Measurements from ENCODE around the gene FBXW7.

DNA sequence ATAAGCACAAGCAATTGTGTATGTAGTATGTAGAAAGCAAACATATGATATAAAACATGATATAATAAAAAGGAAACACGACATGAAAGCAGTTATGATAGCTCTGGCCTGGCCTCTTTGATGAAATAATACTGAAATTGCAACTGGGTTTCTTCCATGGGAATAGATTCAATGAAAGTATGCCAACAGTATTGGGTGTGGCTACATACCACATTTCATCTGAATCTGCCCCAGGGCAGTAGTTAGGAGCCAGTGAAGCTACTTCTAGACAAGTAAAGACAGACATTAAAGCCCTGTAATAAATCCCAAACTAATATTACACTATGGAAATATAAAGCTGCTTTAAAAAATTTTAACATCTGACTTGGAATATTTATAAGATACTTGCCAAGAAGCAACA is 207.3 kb downstream of the FBXW7 start:
- TF ChIP-seq CTCF (IDR thresholded peaks at IDR 0.05) (no peak), EZH2 (IDR thresholded peaks at IDR 0.05; ENCODE audit: borderline replicate concordance, insufficient read depth, low read depth, low read length, poor library complexity, severe bottlenecking) (no peak)
